A673 (cell line): ENCODE results near the gene PARP16.

Experiments used
- EZH2 ChIP-seq: fragments of 200-600 bp; sonication (generic); IDR thresholded peaks from 2 replicates; pipeline ENCODE4 v1.6.1; 2017; ENCODE audit warnings: borderline replicate concordance, low read depth, mild to moderate bottlenecking, mixed read lengths, antibody characterized with exemption, low read length; ENCODE audit not compliant: poor library complexity, severe bottlenecking
- TF ChIP-seq, protein P1 (sequence below): fragments of 300-800, 200-600 bp; sonication (generic); conservative IDR thresholded peaks from 2 replicates; pipeline ENCODE4 v1.5.1; 2017; ENCODE audit warnings: low read depth, mild to moderate bottlenecking, antibody characterized with exemption, low read length, moderate library complexity, mixed read lengths

DNA sequence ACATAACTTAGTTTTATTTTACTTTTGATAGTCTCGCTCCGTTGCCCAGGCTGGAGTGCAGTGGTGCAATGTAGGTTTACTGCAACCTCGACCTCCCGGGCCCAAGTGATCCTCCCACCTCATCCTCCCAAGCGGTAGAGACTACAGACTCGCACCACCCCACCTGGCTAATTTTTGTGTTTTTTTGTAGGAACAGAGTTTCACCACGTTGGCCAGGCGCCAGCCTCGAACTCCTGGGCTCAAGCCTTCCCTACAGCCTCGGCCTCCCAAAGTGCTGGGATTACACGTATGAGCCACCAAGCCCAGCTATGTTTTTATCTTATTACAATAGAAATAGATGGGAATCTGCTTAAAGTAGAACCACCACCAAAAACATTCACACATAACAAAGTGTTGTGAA is 12.0 kb upstream of the PARP16 start:
- TF ChIP-seq, protein P1, sequence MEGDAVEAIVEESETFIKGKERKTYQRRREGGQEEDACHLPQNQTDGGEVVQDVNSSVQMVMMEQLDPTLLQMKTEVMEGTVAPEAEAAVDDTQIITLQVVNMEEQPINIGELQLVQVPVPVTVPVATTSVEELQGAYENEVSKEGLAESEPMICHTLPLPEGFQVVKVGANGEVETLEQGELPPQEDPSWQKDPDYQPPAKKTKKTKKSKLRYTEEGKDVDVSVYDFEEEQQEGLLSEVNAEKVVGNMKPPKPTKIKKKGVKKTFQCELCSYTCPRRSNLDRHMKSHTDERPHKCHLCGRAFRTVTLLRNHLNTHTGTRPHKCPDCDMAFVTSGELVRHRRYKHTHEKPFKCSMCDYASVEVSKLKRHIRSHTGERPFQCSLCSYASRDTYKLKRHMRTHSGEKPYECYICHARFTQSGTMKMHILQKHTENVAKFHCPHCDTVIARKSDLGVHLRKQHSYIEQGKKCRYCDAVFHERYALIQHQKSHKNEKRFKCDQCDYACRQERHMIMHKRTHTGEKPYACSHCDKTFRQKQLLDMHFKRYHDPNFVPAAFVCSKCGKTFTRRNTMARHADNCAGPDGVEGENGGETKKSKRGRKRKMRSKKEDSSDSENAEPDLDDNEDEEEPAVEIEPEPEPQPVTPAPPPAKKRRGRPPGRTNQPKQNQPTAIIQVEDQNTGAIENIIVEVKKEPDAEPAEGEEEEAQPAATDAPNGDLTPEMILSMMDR: no peak
- no peak for TF ChIP-seq EZH2
